Activated T-cell treated with anti-CD3 and anti-CD28 coated beads, Interleukin-2, amount 50 U/mL, for 24 hours (primary cell): ENCODE data around the gene CDH3.

Source experiments
- DNase-seq: peaks from one replicate; pipeline ENCODE4 v3.0.0-alpha.2; 2020
- H3K27ac Mint-ChIP-seq: 2 replicates; pipeline ENCODE4 v1.8.0; 2020; ENCODE audit warnings: mild to moderate bottlenecking, mixed read lengths
- H3K27me3 Mint-ChIP-seq: 2 replicates; pipeline ENCODE4 v1.8.0; 2020; ENCODE audit warnings: mixed read lengths
- H3K36me3 Mint-ChIP-seq: 2 replicates; pipeline ENCODE4 v1.8.0; 2020; ENCODE audit warnings: low read depth, mixed read lengths
- H3K4me1 Mint-ChIP-seq: 2 replicates; pipeline ENCODE4 v1.8.0; 2020; ENCODE audit warnings: low read depth, mixed read lengths
- H3K4me3 Mint-ChIP-seq: 2 replicates; pipeline ENCODE4 v1.8.0; 2020; ENCODE audit warnings: mild to moderate bottlenecking, moderate library complexity, mixed read lengths
- H3K9me3 Mint-ChIP-seq: 2 replicates; pipeline ENCODE4 v1.8.0; 2020; ENCODE audit warnings: mixed read lengths

CDH3 gene

GRCh38 chr16:68732042-68732680 lies 87.1 kb downstream of the CDH3 start:
- DNase-seq, result no peak
- Mint-ChIP-seq H3K4me3 (no peak overlapping the region), H3K9me3 (no peaks in the 10 kb centered on the region), H3K27me3 (peaks cover 51% of the 10 kb centered on the region), H3K27ac (no peak overlapping the region), H3K36me3 (no peaks in the 10 kb centered on the region), H3K4me1 (peaks cover 2% of the 10 kb centered on the region)

- Mint-ChIP-seq H3K4me3 (no peak overlapping the region), H3K27ac (no peak overlapping the region), H3K9me3 (no peaks in the 10 kb centered on the region), H3K27me3 (peaks cover 56% of the 10 kb centered on the region), H3K4me1 (peaks cover 5% of the 10 kb centered on the region), H3K36me3 (no peaks in the 10 kb centered on the region)
- DNase-seq, result no peak
Observed at GRCh38 chr16:68732741-68733399, 87.8 kb downstream of the CDH3 start.

- peaks cover 5% of the 10 kb centered on the region for H3K4me1 Mint-ChIP-seq
- no peak overlapping the region for H3K27ac Mint-ChIP-seq
- no peaks in the 10 kb centered on the region for H3K36me3 Mint-ChIP-seq
- no peaks in the 10 kb centered on the region for H3K9me3 Mint-ChIP-seq
- DNase-seq, result no peak
- peaks cover 59% of the 10 kb centered on the region for H3K27me3 Mint-ChIP-seq
- H3K4me3 Mint-ChIP-seq, result no peak overlapping the region
Observed at GRCh38 chr16:68733570-68733969, 88.5 kb downstream of the CDH3 start.

GRCh38 chr16:68734782-68735181 lies 89.7 kb downstream of the CDH3 start:
- Mint-ChIP-seq H3K9me3 (no peaks in the 10 kb centered on the region), H3K27ac (no peak overlapping the region), H3K4me1 (peaks cover 5% of the 10 kb centered on the region), H3K36me3 (no peaks in the 10 kb centered on the region), H3K27me3 (peaks cover 52% of the 10 kb centered on the region), H3K4me3 (no peak overlapping the region)
- DNase-seq, result no peak

GRCh38 chr16:68736561-68736960 lies 91.5 kb downstream of the CDH3 start:
- Mint-ChIP-seq H3K4me3 (peak overlapping the region; percentile 47), H3K27me3 (peaks cover 68% of the 10 kb centered on the region), H3K27ac (no peak overlapping the region), H3K36me3 (no peaks in the 10 kb centered on the region), H3K4me1 (peaks cover 11% of the 10 kb centered on the region), H3K9me3 (no peaks in the 10 kb centered on the region)
- DNase-seq, result no peak

DNA sequence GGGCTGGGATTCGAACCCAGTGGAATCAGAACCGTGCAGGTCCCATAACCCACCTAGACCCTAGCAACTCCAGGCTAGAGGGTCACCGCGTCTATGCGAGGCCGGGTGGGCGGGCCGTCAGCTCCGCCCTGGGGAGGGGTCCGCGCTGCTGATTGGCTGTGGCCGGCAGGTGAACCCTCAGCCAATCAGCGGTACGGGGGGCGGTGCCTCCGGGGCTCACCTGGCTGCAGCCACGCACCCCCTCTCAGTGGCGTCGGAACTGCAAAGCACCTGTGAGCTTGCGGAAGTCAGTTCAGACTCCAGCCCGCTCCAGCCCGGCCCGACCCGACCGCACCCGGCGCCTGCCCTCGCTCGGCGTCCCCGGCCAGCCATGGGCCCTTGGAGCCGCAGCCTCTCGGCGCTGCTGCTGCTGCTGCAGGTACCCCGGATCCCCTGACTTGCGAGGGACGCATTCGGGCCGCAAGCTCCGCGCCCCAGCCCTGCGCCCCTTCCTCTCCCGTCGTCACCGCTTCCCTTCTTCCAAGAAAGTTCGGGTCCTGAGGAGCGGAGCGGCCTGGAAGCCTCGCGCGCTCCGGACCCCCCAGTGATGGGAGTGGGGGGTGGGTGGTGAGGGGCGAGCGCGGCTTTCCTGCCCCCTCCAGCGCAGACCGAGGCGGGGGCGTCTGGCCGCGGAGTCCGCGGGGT lies 92.1 kb downstream of the CDH3 start, which contains the start of gene CDH1:
Gene CDH1 (plus strand): TSS at position 247 of the 684 bp plus-strand sequence. CDS start 124 bp downstream, at position 371.
- Mint-ChIP-seq H3K36me3 (no peaks in the 10 kb centered on the region), H3K4me1 (peaks cover 11% of the 10 kb centered on the region), H3K27ac (no peak within 1 kb of the TSS), H3K4me3 (peak within 1 kb of the TSS; percentile 53), H3K9me3 (no peaks in the 10 kb centered on the region), H3K27me3 (peaks cover 66% of the 10 kb centered on the region)
- DNase-seq, result peak; percentile 49

DNA sequence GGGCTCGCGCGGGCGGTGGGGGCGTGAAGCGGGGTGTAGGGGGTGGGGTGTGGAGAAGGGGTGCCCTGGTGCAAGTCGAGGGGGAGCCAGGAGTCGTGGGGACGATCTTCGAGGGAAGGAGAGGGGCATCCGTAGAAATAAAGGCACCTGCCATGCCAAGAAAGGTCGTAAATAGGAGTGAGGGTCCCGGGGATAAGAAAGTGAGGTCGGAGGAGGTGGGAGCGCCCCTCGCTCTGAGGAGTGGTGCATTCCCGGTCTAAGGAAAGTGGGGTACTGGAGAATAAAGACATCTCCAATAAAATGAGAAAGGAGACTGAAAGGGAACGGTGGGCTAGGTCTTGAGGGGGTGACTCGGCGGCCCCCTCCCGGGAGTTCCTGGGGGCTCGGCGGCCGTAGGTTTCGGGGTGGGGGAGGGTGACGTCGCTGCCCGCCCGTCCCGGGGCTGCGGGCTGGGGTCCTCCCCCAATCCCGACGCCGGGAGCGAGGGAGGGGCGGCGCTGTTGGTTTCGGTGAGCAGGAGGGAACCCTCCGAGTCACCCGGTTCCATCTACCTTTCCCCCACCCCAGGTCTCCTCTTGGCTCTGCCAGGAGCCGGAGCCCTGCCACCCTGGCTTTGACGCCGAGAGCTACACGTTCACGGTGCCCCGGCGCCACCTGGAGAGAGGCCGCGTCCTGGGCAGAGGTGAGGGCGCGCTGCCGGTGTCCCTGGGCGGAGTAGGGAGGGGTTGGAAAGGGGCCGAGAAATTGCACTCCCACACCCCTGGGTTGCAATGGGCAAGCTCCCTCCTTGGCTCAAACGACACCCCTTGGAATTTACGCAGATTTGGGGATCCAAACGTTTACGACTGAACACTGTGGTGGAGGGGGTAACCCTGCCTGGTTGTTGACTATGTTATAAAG lies 92.9 kb downstream of the CDH3 start:
- no peak for DNase-seq
- Mint-ChIP-seq H3K27me3 (peaks cover 58% of the 10 kb centered on the region), H3K9me3 (no peaks in the 10 kb centered on the region), H3K4me1 (peaks cover 16% of the 10 kb centered on the region), H3K4me3 (peak overlapping the region; percentile 53), H3K27ac (no peak overlapping the region), H3K36me3 (no peaks in the 10 kb centered on the region)

GRCh38 chr16:68739964-68740627 lies 95.0 kb downstream of the CDH3 start:
- H3K4me1 Mint-ChIP-seq, result peaks cover 16% of the 10 kb centered on the region
- no peak overlapping the region for H3K27ac Mint-ChIP-seq
- H3K27me3 Mint-ChIP-seq, result peaks cover 45% of the 10 kb centered on the region
- H3K9me3 Mint-ChIP-seq, result no peaks in the 10 kb centered on the region
- DNase-seq, result no peak
- H3K36me3 Mint-ChIP-seq, result no peaks in the 10 kb centered on the region
- no peak overlapping the region for H3K4me3 Mint-ChIP-seq

GRCh38 chr16:68740628-68741346 lies 95.7 kb downstream of the CDH3 start:
- Mint-ChIP-seq H3K27me3 (peaks cover 42% of the 10 kb centered on the region), H3K4me3 (no peak overlapping the region)
- DNase-seq, result no peak

DNA sequence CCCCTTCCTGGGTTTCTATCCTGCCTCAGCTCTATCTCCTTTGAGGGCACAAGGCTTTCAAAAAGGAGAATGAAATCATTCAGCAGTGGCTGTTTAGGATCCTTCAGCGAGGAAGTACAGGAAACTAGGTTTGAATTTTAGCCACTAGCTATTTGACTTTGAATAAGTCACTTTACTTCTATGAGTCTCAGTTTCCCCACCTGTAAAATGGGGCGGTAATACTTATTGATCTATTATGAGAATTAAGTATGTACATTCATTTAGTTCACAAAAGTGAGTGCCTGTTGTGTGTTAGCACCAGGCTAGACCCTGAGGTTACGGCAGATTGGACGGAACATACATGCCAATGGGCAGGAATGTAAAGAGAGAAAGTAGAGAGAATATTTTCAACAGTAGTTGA lies 98.6 kb downstream of the CDH3 start:
- DNase-seq, result no peak
- Mint-ChIP-seq H3K4me1 (peaks cover 11% of the 10 kb centered on the region), H3K27ac (no peak overlapping the region), H3K4me3 (no peak overlapping the region), H3K9me3 (no peaks in the 10 kb centered on the region), H3K27me3 (peaks cover 25% of the 10 kb centered on the region), H3K36me3 (no peaks in the 10 kb centered on the region)

More at GRCh38 chr16:68740628-68741346, 95.7 kb downstream of the CDH3 start:
- Mint-ChIP-seq H3K4me1 (peaks cover 16% of the 10 kb centered on the region), H3K9me3 (no peaks in the 10 kb centered on the region), H3K36me3 (no peaks in the 10 kb centered on the region), H3K27ac (no peak overlapping the region)

GRCh38 chr16:68744744-68745280 lies 99.7 kb downstream of the CDH3 start:
- DNase-seq, result no peak
- Mint-ChIP-seq H3K4me1 (peaks cover 11% of the 10 kb centered on the region), H3K27me3 (peaks cover 30% of the 10 kb centered on the region), H3K4me3 (no peak overlapping the region), H3K27ac (no peak overlapping the region), H3K36me3 (no peaks in the 10 kb centered on the region), H3K9me3 (no peaks in the 10 kb centered on the region)

DNA sequence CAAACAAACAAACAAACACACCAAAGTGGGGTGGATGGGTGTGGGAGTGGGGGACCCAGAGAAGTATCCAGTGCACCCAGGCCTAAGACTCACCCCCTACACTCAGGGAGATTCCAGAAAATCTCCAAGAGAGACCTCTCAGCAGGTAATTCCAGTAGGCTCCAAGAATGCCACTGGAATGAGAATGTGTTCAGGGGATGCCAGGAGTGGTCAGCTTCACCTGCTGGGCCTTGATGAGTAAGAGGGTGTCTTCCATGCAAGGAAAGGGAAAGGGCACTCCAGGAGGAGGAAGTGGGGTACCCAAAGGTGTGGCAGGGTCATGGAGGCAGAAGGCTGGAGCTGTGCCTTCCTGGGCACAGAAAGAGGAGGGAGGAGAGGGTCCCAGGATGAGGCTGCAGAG lies 101.8 kb downstream of the CDH3 start:
- no peak for DNase-seq
- Mint-ChIP-seq H3K27ac (no peak overlapping the region), H3K4me3 (no peak overlapping the region), H3K36me3 (no peaks in the 10 kb centered on the region), H3K27me3 (peaks cover 14% of the 10 kb centered on the region), H3K4me1 (peaks cover 9% of the 10 kb centered on the region), H3K9me3 (no peaks in the 10 kb centered on the region)

DNA sequence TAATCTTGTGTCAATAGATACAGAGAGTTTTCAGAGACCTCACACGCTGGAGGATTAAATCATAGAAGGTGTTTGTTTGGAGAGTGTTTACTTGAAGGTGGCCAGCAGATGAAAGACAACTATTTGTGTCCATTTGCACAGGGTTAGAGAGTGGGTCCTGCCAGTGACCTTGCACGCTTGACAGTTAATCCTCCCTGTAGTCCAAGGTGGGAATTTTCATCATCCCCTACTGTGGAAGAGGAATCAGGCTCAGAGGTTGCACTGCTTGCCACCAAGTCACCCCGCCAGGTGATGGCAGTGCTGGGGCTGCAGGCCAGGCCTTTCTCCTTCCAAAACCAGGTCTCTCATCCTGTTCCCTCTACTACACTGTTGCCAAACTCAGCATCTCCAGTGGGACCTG lies 104.3 kb downstream of the CDH3 start:
- Mint-ChIP-seq H3K36me3 (no peaks in the 10 kb centered on the region), H3K4me3 (no peak overlapping the region), H3K4me1 (peaks cover 23% of the 10 kb centered on the region), H3K27ac (no peak overlapping the region), H3K9me3 (no peaks in the 10 kb centered on the region), H3K27me3 (peaks cover 13% of the 10 kb centered on the region)
- DNase-seq, result no peak
